ENCODE data around the gene ARF4. TPM values are rescaled to one million over a fixed set of nuclear protein-coding genes. Genes with fewer than 3 reads are reported as not detected.

Gene ARF4
- total and polyA plus RNA-seq, 4 donors = 148 to 211 (median 161) TPM

GRCh38 chr3:57592306-57592705 is 4.8 kb downstream of the ARF4 start:
- Histone ChIP-seq H3K4me1 (ENCODE audit: control insufficient read depth in 1 of 2, insufficient read depth in 2 of 2, low read length in 2 of 2) (peaks cover 0 to 6% of the 10 kb centered on the region in 2 donors), H3K9me3 (ENCODE audit: control insufficient read depth, low read length) (no peaks in the 10 kb centered on the region), H3K27ac (ENCODE audit: low read depth in 1 of 2, low read length in 2 of 2) (no peak overlapping the region), H3K27me3 (ENCODE audit: control insufficient read depth in 1 of 2, insufficient read depth in 2 of 2, low read length in 1 of 2) (no peaks in the 10 kb centered on the region), H3K4me3 (ENCODE audit: low read length in 2 of 2) (no peak overlapping the region), H3K36me3 (ENCODE audit: control insufficient read depth in 1 of 2, insufficient read depth in 2 of 2, low read length in 1 of 2) (no peaks in the 10 kb centered on the region)
- ATAC-seq (ENCODE audit: low FRiP score) (no peak), DNase-seq (no peak)
- WGBS, 2 donors = 42 to 47% methylated on average over 6 of the region's 6 CpGs
- intact Hi-C loops (cut with DNase I) = loop anchor here in 1 of 2 donors (5.0 kb wide), 1 partner anchor 35 kb away; the partner anchor contains the start of gene PDE12

- Histone ChIP-seq H3K9me3 (ENCODE audit: control insufficient read depth, low read length) (no peaks in the 10 kb centered on the region), H3K27ac (ENCODE audit: low read depth in 1 of 2, low read length in 2 of 2) (no peak overlapping the region), H3K4me3 (ENCODE audit: low read length in 2 of 2) (no peak overlapping the region), H3K4me1 (ENCODE audit: control insufficient read depth in 1 of 2, insufficient read depth in 2 of 2, low read length in 2 of 2) (peaks cover 0 to 6% of the 10 kb centered on the region in 2 donors), H3K27me3 (ENCODE audit: control insufficient read depth in 1 of 2, insufficient read depth in 2 of 2, low read length in 1 of 2) (no peaks in the 10 kb centered on the region), H3K36me3 (ENCODE audit: control insufficient read depth in 1 of 2, insufficient read depth in 2 of 2, low read length in 1 of 2) (peaks cover 0 to under 1% of the 10 kb centered on the region in 2 donors)
- WGBS, 2 donors = 43 to 56% methylated on average over 2 of the region's 2 CpGs
- intact Hi-C loops (cut with DNase I) = no loop called here
- ATAC-seq (ENCODE audit: low FRiP score) (no peak), DNase-seq (no peak)
Observed at GRCh38 chr3:57587905-57588304, 9.2 kb downstream of the ARF4 start.

GRCh38 chr3:57586778-57587177 is 10.4 kb downstream of the ARF4 start:
- ATAC-seq (ENCODE audit: low FRiP score) (no peak), DNase-seq (no peak)
- Histone ChIP-seq H3K27me3 (ENCODE audit: control insufficient read depth in 1 of 2, insufficient read depth in 2 of 2, low read length in 1 of 2) (no peaks in the 10 kb centered on the region), H3K4me1 (ENCODE audit: control insufficient read depth in 1 of 2, insufficient read depth in 2 of 2, low read length in 2 of 2) (no peaks in the 10 kb centered on the region), H3K4me3 (ENCODE audit: low read length in 2 of 2) (no peak overlapping the region), H3K9me3 (ENCODE audit: control insufficient read depth, low read length) (no peaks in the 10 kb centered on the region), H3K36me3 (ENCODE audit: control insufficient read depth in 1 of 2, insufficient read depth in 2 of 2, low read length in 1 of 2) (peaks cover 0 to 3% of the 10 kb centered on the region in 2 donors), H3K27ac (ENCODE audit: low read depth in 1 of 2, low read length in 2 of 2) (no peak overlapping the region)
- 63 to 70% methylated on average over 6 of the region's 6 CpGs for WGBS, 2 donors
- intact Hi-C loops (cut with DNase I) = no loop called here

GRCh38 chr3:57583544-57583943 is 13.6 kb downstream of the ARF4 start:
- no peaks in the 10 kb centered on the region for H3K9me3 ChIP-seq (ENCODE audit: control insufficient read depth, low read length)
- H3K4me3 ChIP-seq (ENCODE audit: low read length in 2 of 2) = no peak overlapping the region
- peaks cover 0 to 3% of the 10 kb centered on the region in 2 donors for H3K36me3 ChIP-seq (ENCODE audit: control insufficient read depth in 1 of 2, insufficient read depth in 2 of 2, low read length in 1 of 2)
- 76 to 77% methylated on average over 2 of the region's 2 CpGs for WGBS, 2 donors
- H3K27ac ChIP-seq (ENCODE audit: low read depth in 1 of 2, low read length in 2 of 2) = no peak overlapping the region
- no peaks in the 10 kb centered on the region for H3K27me3 ChIP-seq (ENCODE audit: control insufficient read depth in 1 of 2, insufficient read depth in 2 of 2, low read length in 1 of 2)
- no peaks in the 10 kb centered on the region for H3K4me1 ChIP-seq (ENCODE audit: control insufficient read depth in 1 of 2, insufficient read depth in 2 of 2, low read length in 2 of 2)
- intact Hi-C loops (cut with DNase I) = no loop called here
- DNase-seq = no peak
- ATAC-seq (ENCODE audit: low FRiP score) = no peak

GRCh38 chr3:57582474-57583168 is 14.5 kb downstream of the ARF4 start:
- DNase-seq = no peak
- intact Hi-C loops (cut with DNase I) = no loop called here
- no peak for ATAC-seq (ENCODE audit: low FRiP score)
- H3K4me1 ChIP-seq (ENCODE audit: control insufficient read depth in 1 of 2, insufficient read depth in 2 of 2, low read length in 2 of 2) = no peaks in the 10 kb centered on the region
- H3K27me3 ChIP-seq (ENCODE audit: control insufficient read depth in 1 of 2, insufficient read depth in 2 of 2, low read length in 1 of 2) = no peaks in the 10 kb centered on the region
- H3K9me3 ChIP-seq (ENCODE audit: control insufficient read depth, low read length) = no peaks in the 10 kb centered on the region
- H3K36me3 ChIP-seq (ENCODE audit: control insufficient read depth in 1 of 2, insufficient read depth in 2 of 2, low read length in 1 of 2) = peaks cover 0 to 3% of the 10 kb centered on the region in 2 donors
- WGBS, 2 donors = 85 to 90% methylated on average over 6 to 7 of the region's 7 CpGs
- H3K4me3 ChIP-seq (ENCODE audit: low read length in 2 of 2) = no peak overlapping the region
- H3K27ac ChIP-seq (ENCODE audit: low read depth in 1 of 2, low read length in 2 of 2) = no peak overlapping the region

GRCh38 chr3:57577801-57578200 is 19.3 kb downstream of the ARF4 start:
- Histone ChIP-seq H3K9me3 (ENCODE audit: control insufficient read depth, low read length) (no peaks in the 10 kb centered on the region), H3K4me3 (ENCODE audit: low read length in 2 of 2) (no peak overlapping the region), H3K27me3 (ENCODE audit: control insufficient read depth in 1 of 2, insufficient read depth in 2 of 2, low read length in 1 of 2) (no peaks in the 10 kb centered on the region), H3K4me1 (ENCODE audit: control insufficient read depth in 1 of 2, insufficient read depth in 2 of 2, low read length in 2 of 2) (no peaks in the 10 kb centered on the region), H3K27ac (ENCODE audit: low read depth in 1 of 2, low read length in 2 of 2) (no peak overlapping the region), H3K36me3 (ENCODE audit: control insufficient read depth in 1 of 2, insufficient read depth in 2 of 2, low read length in 1 of 2) (peaks cover 0 to 2% of the 10 kb centered on the region in 2 donors)
- DNase-seq (no peak), ATAC-seq (ENCODE audit: low FRiP score) (no peak)
- WGBS, 2 donors = 89 to 90% methylated on average over 9 of the region's 9 CpGs
- intact Hi-C loops (cut with DNase I) = no loop called here

DNA sequence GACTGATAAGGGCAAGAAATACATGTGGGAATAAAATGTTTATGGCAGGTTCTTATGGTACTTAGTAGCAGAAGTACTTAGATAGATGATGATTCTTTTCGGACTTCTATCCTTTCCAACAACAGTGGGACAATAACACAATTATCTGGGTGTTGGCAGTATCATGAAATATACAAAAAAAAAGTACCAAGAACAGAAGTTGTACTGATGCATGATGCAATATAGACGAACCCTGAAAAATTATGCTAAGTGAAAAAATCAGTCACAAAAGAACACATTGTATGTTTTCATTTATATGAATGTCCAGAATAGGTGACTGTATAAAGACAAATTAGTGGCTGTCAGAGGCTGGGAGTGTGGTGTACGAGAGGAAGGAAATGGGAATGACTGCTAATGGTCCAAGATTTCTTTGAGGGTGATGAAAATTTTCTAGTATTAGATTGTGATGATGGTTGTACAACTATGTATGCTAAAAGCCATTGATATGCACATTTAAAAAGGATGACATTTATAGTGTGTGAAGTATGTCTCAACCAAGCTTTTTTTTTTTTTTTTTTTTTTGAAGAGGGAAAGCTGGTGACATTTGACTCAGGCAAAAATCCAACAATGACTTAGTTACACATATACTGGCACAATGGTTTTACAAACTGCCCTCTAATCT is 21.0 kb downstream of the ARF4 start:
- ATAC-seq (ENCODE audit: low FRiP score) = no peak
- Histone ChIP-seq H3K27ac (ENCODE audit: low read depth in 1 of 2, low read length in 2 of 2) (no peak overlapping the region), H3K27me3 (ENCODE audit: control insufficient read depth in 1 of 2, insufficient read depth in 2 of 2, low read length in 1 of 2) (no peaks in the 10 kb centered on the region), H3K9me3 (ENCODE audit: control insufficient read depth, low read length) (no peaks in the 10 kb centered on the region), H3K4me3 (ENCODE audit: low read length in 2 of 2) (no peak overlapping the region), H3K36me3 (ENCODE audit: control insufficient read depth in 1 of 2, insufficient read depth in 2 of 2, low read length in 1 of 2) (no peaks in the 10 kb centered on the region), H3K4me1 (ENCODE audit: control insufficient read depth in 1 of 2, insufficient read depth in 2 of 2, low read length in 2 of 2) (no peaks in the 10 kb centered on the region)
- DNase-seq = no peak
- WGBS, 2 donors = 46 to 50% methylated on average over 3 of the region's 3 CpGs
- intact Hi-C loops (cut with DNase I) = no loop called here

DNA sequence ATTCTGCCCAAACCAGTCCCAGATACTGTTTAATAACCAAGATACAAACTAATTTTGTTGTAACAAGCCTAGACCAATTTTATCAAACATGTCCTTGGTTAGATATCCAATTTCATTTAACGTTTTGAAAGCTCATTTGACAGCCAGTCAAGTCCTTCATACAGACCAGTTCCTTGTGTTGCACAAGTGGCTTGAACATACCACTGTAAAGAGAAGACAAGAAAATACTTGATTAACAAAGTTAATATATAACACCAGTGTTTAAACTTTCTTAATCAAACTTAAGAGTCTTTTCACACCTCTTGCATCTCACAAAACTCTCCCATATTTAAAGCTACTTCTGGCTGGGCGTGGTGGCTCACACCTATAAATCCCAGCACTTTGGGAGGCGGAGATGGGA is 25.0 kb downstream of the ARF4 start:
- no peaks in the 10 kb centered on the region for H3K36me3 ChIP-seq (ENCODE audit: control insufficient read depth in 1 of 2, insufficient read depth in 2 of 2, low read length in 1 of 2)
- ATAC-seq (ENCODE audit: low FRiP score) (no peak), DNase-seq (no peak)
- no peaks in the 10 kb centered on the region for H3K27me3 ChIP-seq (ENCODE audit: control insufficient read depth in 1 of 2, insufficient read depth in 2 of 2, low read length in 1 of 2)
- 69 to 75% methylated on average over 3 of the region's 3 CpGs for whole genome bisulfite sequencing, 2 donors
- no peak overlapping the region for H3K27ac ChIP-seq (ENCODE audit: low read depth in 1 of 2, low read length in 2 of 2)
- H3K4me1 ChIP-seq (ENCODE audit: control insufficient read depth in 1 of 2, insufficient read depth in 2 of 2, low read length in 2 of 2) = no peaks in the 10 kb centered on the region
- no peaks in the 10 kb centered on the region for H3K9me3 ChIP-seq (ENCODE audit: control insufficient read depth, low read length)
- intact Hi-C loops (cut with DNase I) = no loop called here
- no peak overlapping the region for H3K4me3 ChIP-seq (ENCODE audit: low read length in 2 of 2)

GRCh38 chr3:57570878-57571277 is 26.3 kb downstream of the ARF4 start:
- Histone ChIP-seq H3K4me3 (ENCODE audit: low read length in 2 of 2) (no peak overlapping the region), H3K9me3 (ENCODE audit: control insufficient read depth, low read length) (no peaks in the 10 kb centered on the region), H3K36me3 (ENCODE audit: control insufficient read depth in 1 of 2, insufficient read depth in 2 of 2, low read length in 1 of 2) (no peaks in the 10 kb centered on the region), H3K27me3 (ENCODE audit: control insufficient read depth in 1 of 2, insufficient read depth in 2 of 2, low read length in 1 of 2) (no peaks in the 10 kb centered on the region), H3K27ac (ENCODE audit: low read depth in 1 of 2, low read length in 2 of 2) (no peak overlapping the region), H3K4me1 (ENCODE audit: control insufficient read depth in 1 of 2, insufficient read depth in 2 of 2, low read length in 2 of 2) (peaks cover 0 to 2% of the 10 kb centered on the region in 2 donors)
- DNase-seq = no peak
- intact Hi-C loops (cut with DNase I) = no loop called here
- WGBS, 2 donors = 95 to 98% methylated on average over 2 of the region's 2 CpGs
- ATAC-seq (ENCODE audit: low FRiP score) = no peak

Data from aorta (tissue), 5 donors.